NCI-H1092 treated with DMSO at 0.1 percent for 48 hours (cell line): Measurements from ENCODE around the gene GABARAP.

ENCODE experiments used
- DNase-seq: peaks from one replicate; lab custom pipeline; 2025; lab: John Stamatoyannopoulos, UW

The GABARAP gene

DNA sequence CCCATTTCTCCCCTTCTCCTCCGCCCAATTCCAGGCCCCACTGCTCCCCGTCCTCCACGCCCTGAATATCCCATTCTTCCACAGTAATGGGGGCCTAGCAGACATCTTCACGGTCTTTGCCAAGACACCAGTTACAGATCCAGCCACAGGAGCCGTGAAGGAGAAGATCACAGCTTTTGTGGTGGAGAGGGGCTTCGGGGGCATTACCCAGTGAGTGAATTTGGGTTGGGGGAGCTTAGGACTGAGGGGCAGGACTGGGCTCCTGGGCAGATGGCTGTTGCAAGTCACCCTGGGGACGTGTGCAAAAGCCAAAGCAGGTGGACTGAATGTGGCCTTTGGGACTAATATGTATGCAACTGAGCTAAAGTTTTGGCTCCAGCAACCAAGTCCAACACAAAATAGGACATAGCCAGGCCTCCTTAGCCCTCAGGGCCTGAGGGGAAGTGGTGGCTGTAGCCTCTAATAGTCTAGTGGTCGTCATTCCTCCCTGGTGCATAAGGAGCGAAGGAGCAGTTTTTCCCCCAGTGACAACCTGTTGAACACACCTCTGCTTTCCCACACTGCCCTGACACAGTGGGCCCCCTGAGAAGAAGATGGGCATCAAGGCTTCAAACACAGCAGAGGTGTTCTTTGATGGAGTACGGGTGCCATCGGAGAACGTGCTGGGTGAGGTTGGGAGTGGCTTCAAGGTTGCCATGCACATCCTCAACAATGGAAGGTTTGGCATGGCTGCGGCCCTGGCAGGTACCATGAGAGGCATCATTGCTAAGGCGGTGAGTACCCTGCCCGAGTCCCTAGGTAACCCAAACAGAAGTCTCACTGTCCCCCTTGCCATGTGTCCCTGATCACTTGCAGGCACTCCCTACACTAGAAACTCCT is 19.9 kb downstream of the GABARAP start:
- no peak for DNase-seq

DNA sequence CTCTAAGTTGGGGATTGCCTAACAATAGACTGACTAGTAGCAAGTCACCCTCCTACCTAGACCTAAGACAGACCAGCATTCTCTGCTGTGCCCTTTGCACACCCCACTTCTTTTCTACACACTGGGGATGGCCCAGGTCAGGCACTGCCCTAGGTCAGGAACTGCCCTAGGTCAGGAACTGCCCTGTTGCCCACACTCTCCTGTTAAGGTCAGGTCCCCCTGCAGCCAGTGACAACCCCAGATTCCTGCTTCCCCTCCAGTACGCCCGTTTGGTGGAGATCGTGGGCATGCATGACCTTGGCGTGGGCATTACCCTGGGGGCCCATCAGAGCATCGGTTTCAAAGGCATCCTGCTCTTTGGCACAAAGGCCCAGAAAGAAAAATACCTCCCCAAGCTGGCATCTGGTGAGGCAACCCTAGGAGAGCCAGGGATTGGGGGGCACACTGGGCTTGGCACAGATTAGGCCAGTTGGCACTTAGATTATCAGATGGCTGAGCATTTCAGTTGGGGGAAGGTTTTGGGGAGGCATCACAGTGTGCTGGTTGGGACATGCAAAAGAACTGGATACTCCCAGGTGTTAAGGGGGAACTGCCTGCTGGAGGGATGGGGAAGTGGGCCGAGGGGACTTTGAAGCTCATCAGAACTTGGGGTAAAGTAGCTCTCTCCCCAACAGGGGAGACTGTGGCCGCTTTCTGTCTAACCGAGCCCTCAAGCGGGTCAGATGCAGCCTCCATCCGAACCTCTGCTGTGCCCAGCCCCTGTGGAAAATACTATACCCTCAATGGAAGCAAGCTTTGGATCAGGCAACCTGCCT is 20.8 kb downstream of the GABARAP start:
- DNase-seq: no peak

DNA sequence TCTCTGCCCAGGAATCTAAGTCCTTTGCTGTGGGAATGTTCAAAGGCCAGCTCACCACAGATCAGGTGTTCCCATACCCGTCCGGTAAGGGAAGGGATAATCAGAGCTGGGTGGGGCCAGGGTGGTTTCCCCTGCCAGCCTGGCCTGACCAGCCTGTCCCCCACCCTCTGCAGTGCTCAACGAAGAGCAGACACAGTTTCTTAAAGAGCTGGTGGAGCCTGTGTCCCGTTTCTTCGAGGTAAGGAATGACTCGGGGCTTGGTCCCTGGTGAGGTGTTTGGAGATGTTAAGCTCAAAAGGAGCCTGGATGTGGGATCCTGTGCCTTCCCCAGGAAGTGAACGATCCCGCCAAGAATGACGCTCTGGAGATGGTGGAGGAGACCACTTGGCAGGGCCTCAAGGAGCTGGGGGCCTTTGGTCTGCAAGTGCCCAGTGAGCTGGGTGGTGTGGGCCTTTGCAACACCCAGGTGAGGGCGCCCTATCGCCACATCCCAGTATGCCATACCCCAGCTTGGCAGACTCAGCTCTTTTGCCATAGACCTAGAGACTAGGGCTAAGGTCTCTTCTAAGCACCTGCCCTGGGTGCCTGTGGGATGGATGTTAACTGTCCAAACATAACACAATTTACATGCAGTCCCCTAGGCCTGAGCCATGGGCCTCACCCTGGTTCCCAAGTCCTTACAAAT is 21.5 kb downstream of the GABARAP start:
- DNase-seq: peak; percentile 29

DNA sequence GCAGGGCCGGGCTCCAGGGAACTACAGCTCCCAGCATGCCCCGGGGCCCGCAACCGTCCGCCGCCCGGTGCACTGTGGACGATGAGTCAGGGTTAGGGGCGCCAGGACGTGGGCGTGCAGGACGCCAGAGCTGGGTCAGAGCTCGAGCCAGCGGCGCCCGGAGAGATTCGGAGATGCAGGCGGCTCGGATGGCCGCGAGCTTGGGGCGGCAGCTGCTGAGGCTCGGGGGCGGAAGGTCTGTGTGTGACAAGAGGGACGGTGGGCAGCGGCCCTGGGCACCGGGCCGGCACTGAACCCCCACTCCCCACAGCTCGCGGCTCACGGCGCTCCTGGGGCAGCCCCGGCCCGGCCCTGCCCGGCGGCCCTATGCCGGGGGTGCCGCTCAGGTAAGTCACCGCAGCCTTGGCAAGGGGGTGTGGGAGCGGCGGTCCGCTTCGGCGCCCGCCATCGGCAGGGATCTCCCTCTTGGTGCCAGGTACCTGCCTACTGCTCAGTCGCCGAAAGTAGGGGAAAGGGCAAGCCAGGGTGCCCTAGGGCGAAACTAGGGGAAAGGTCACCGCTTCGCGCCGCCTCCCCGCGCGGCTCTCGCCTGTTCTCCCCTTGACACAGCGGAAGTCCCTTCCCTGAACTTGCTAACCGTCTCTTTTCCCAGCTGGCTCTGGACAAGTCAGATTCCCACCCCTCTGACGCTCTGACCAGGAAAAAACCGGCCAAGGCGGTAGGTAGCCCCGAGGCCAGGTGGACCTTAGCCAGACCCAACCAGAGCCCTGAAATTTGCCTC is 22.2 kb downstream of the GABARAP start, which contains the start of the genes ACADVL and DLG4:
ACADVL (plus strand) TSS at position 127 of the 781 bp plus-strand sequence; CDS start at position 174, 47 bp downstream.
DLG4 (minus strand) TSS at position 25 of the 781 bp plus-strand sequence.
- peak; percentile 12 for DNase-seq

DNA sequence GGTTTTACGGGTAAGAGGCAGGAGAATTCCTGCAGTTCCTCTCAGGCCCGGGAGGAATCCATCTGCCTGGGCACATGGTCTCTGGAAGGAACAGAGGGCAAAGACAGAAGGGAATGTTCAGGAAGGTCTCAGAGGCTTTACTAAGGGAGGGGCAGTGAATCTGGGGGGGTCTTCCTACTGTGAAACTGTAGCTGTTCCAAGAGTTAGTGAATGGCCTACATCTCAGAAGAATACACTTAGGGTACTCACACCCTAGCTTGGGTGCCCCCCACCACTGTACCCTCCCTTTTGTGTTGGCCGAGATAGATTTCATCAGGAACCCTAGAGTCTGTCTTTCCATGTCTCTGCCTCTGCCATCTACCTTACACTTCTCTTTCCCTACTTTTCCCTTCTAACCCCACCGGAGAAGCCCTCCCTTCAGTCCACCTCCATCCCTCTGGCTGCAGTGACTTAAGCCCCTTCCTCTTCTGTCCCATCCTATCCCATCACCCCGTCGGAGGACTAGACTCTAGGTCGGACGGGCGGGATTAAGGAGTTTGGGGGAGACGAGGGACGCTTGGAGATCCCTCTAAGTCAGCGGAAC is 22.9 kb downstream of the GABARAP start:
- no peak for DNase-seq

DNA sequence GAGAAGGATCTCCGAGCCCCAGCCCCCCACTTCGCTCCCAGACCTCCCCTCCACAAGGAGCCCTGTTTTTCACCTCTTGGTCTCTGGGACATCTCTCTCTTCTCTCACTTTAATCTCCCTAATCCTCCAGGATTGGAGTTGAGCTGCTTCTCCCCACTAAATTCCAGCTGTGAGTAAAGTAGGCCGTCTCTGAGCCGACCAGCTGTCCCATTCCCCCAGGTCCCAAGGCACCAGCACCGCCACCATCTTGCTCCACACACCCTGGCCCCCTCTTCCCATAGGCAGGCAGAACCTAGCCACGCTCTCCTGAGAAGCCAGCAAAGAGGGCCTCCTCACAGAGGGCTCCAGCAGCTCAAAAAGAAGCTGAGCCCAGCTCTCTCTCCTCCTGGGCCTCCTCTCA is 23.5 kb downstream of the GABARAP start:
- DNase-seq: no peak

DNA sequence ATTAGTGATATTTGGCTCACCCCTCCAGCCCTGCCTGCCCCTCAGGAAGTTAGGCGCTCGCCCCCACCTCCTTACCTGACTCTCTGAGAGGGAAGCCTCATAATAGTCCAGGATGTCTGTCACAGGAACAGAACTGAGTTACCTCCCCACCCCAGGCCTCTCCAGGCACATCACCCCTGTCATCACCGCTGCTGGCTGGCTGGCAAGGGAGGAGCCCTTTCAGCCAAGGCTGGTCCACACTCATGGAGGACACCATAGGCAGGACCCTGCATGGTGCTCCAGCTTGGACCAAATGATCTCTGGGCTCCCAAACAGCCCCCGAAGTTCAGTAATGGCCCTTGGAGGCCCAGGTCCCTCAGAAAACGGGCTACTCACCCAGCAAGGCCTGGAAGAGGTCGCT is 24.1 kb downstream of the GABARAP start:
- DNase-seq: no peak

DNA sequence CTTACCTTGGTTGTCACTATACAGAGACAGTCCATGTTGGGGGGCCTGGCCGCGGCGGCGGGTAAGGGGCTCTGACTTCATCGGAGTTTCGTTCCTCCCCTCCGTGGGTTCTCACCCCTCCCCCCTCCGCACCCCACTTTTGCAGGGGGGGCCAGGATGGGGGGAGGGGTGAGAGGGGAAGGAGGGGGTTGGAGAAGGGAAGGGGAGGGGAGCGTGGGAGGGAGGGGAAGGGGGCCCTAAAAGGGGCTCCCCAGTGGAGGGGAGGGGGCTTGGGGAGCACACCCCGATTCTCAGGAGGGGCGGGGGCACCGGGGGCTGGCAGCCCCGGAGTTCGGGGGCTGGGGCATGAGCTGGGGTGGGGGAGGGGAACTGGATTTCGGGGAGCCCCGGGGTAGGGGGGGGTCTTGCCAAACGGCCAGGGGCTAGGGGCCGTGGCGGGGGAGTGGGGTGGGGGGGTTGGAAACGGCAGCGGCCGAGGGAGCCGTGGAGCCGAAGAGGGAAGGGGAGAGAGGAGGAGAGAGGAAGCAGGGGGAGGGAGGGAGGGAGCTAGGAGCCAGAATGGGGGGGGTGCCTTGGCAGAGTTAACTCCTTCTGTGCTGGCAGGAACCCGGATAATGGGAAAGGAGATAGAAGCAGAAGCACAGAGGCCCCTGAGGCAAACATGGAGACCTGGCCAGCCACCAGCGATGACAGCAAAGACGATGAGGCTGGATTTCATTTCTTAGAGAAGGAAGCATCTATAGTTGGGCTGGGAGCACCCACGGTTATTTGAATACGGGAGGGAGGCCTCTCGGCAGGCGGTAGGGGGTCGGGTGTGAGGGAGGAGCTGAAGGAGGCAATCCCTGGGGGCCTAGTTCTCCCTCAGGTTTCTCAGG is 24.9 kb downstream of the GABARAP start:
- no peak for DNase-seq

DNA sequence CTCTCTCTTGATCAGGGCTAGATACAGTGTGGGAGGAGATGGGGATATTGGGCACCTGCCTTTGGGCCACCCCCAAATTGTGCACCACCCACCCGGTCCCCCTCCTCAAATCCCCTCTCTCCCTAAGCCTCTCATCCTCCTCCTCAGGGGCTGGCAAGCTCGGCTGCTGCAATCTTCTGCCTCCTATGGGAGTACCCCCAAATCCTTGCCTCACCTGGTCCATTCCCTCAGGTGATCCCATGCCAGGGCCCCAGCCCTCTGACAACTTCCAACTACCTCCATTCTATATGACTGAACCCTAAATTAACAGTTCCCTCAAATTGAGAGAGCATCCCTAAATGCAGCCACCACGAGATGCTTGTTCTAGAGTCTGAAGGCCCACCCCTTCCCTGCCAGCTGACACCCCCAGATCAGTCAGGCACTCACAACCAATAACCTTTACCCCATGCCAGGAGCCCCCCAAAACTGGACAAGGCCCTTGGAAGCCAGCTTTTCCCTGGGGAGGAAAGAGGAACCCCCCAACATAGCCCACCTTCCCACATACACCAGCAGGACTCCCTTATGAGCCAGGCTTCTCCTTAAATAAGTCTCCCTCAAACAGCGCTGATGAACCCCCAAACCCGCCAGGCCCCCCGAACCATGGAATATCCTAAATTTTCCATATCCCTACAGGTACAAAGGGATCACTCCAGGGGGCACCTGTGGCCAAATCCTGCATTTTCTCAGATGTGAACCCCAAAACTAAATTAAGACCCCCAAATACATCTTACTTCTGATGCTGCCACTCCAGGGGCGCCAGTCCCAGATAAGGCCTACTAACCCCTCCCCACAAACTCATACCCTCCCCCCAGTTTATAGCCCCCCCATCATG is 25.8 kb downstream of the GABARAP start:
- DNase-seq: no peak

DNA sequence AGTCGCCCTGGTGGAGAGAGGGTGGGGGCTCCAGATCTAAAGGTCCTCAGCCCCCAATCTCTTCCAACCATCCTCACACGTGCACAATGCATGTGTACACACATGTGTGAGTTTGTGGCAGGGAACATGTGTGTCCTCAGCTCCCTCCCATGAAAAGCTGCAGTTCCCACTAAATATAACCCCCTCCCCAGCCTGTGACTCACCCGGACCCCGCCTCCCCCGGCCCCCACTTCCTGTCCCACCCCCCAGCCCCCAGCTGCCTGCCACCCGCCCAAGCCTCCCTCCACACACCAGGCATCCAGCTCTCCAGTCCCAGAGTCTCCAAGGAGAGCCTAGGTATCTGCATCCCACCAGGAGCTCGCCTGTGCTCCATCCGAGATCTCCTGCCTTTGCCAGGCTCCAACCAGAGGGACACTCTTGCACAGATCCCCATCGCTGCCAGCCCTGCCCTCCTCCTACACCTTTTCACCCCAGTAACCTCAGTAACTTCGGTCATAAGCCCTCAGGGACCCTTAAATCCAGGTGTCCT is 26.5 kb downstream of the GABARAP start:
- no peak for DNase-seq

DNA sequence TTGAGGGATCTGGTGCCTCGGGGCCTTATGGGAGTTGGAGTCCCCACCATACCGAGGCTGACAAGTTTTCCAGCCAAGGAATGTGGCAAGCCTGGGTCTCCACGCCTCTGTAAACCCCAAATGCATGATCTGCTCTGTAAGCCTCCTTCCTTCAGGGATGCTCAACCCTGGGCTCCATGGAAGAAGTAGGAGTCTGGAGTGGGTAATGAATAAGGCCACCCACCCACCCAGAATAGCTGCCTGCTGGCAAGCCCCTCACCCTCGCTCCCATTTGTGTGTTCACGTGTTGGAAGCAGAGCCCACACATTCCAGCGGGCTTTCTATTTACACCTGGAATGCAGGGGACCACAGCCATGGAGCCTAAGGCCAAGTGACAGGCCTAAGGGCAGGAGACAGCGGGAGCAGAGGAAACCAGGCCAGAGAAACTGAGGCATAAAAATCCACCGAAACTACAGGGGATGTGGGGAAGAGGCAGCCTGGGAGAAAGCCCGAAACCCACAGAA is 27.1 kb downstream of the GABARAP start:
- DNase-seq: no peak

DNA sequence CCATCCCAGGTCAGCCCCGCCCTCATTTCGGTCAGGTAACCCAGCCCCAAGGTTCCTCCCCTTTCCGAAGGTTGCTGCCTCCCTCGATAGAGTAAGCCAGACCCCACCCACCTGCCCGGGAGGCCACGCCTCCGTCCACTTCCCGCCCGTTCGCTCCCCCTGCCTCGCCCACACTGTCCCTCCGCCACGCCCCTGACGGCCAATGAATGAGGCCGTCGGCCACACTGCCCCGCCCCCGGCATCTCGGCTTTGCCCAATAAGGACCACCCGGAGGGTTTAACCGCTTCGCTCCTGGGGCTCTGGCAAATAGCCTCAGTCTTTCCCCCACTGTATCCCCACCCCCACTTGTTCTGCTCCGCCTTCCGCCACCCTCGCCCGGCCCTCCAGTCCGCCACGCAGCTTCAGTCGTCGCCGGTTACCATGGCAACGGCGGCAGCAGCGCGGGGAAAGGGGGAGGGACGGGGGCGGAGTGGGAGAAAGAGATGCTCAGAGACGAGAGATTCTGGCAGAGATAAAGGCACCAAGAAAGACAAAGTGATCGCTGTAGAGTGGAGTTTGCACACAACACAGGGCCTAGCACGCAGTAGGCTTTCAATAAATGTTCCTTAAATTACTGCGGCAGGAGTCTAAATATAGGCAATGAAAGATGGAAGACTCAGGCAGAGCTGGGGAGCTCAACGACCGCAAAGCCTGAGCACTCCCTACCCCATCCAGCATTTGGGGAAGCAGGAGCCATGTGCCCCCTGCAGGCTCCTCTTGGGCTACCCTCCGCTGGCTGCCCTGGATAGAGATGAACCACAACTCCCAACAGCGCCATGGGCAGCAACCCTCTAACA is 27.7 kb downstream of the GABARAP start:
- peak; percentile 93 for DNase-seq

DNA sequence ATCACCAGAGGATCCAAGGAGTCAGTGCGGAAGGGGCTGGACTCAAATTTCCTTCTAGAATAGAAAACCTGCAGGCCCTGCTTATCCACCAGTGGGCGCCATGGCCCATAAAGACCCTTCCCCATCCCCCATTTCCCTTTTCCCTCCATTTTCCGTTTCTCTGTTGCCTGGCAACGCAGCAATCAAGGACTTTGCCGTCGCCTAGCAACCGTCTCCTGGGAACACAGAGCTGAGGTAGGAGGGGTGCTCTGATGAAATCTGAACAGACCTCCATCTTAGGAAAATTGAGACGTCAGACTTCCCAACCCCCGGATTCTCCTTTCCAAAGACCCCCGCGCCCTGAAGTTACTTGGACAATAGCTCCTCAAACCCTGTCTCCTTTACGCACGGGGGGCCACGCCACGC is 28.4 kb downstream of the GABARAP start:
- DNase-seq: peak; percentile 93

DNA sequence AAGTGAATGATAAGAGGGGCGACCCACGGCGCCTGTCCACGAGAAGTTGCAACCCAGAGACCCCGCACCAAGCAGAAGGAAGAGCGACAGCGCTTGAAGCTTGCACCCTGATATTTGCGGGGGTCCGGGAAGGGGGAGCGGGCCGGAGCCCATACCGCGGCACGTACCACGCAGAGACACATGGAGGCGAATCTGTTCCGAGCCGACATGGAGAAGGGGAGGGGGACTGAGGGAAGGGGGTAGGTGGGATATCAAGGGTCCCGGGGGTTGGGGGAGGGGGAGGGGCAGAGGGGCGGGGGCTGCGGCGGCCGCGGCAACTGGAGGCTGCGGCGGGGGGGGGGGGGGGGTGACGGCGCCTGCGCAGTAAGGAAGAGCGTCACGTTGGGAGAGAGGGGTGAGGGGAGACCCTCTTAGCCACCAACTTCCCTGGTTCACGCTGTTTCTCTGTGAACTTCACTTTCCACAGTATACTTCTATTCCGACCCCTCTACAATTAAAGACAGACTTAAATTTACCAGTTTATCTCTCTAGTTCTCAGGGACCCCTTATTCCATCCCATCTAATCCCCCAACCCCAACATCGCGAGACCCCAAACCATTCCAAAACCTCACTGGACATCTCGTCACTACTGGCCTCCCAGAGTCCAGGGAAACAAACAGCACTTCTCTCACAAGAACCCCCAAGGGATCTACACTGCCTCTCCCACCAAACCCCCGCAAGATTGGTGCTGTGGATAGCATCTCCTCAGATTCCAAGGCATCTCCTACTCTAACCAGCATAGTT is 30.6 kb downstream of the GABARAP start:
- no peak for DNase-seq

DNA sequence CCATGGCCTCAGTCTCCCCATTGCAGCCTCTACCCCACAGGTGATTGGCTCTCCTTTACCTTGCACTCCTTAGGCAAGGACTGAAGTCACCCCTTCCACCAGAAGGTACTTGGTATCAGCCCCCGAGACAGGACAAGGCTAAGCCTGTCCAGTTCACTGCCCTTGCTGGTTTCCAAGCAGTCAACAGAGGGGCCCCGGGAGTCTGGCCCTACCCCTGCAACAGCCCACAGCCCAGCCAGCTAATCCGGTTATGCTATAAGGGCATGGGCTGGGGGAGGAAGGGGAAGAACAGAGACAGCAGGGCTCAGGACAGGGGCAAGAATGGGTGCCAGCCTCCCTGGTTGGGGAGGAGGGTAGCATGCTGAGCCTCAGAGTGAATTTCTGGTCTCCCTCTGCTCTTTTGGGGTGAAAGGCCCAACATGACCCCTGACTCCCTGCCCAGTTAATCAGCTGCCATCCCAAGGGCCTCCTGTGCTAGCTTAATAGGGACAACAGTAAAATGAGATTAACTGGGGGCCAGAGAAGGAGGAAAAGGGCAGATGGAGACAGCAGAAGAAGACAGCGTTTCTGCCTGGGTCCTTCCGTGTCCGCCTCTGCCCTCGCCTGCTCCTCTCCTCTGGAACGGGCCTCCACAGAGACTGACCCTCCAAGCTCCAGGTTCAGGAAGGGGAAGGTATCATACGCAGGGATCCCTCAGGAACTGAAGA is 33.3 kb downstream of the GABARAP start:
- DNase-seq: no peak

DNA sequence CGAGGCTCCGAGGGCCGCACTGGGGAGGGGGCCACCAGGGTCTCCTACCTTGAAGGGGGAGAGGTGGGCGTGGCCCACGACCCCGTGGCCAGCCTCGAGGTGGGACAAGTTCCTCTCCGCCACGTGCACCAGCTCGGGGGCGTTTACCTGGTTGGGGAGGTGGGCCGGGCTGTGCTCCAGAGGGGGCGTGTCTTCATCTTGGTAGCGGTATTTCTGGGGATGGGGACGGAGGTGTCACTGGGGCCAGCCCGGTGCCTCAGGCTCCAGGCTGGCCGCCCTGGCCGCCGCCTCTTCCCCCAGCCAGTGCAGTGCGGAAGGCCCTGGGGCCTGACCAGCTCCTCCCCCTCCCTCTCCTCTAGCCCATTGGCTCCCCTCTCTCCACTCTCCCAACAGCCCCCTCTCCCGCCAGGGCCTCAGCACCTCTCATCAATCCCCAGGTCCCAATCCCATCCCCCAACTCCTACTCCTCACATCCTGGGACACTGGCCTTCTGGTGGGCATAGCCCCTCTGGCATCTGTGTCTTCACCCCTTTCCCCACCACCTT is 34.1 kb downstream of the GABARAP start:
- no peak for DNase-seq
